Neural crest cell (in vitro differentiated cells): ENCODE data around the gene SNX1. TPM values are rescaled to one million over a fixed set of nuclear protein-coding genes. Genes with fewer than 3 reads are reported as not detected.

Experiments used
- DNase-seq: peaks from one replicate; pipeline ENCODE4 v3.0.0; 2021; ENCODE audit warnings: low read depth, mixed read lengths, low spot score
- H3K27ac Mint-ChIP-seq: one replicate; pipeline ENCODE4 v1.8.0; 2021; ENCODE audit warnings: mild to moderate bottlenecking, mixed read lengths; ENCODE audit not compliant: unreplicated experiment
- H3K27me3 Mint-ChIP-seq: 2 replicates; pipeline ENCODE4 v1.8.0; 2021; ENCODE audit warnings: low read depth, mild to moderate bottlenecking, mixed read lengths
- H3K36me3 Mint-ChIP-seq: 2 replicates; pipeline ENCODE4 v1.8.0; 2021; ENCODE audit warnings: low read depth, mild to moderate bottlenecking, mixed read lengths
- H3K4me1 Mint-ChIP-seq: 2 replicates; pipeline ENCODE4 v1.8.0; 2021; ENCODE audit warnings: mixed read lengths
- H3K4me3 Mint-ChIP-seq: one replicate; pipeline ENCODE4 v1.8.0; 2021; ENCODE audit warnings: mild to moderate bottlenecking, mixed read lengths
- H3K9me3 Mint-ChIP-seq: 2 replicates; pipeline ENCODE4 v1.8.0; 2021; ENCODE audit warnings: mixed read lengths
- total RNA-seq: library from RNA; stranded (reverse); gene quantifications from 2 replicates; pipeline ENCODE4 v1.2.1, GENCODE V29; 2021
- TF ChIP-seq, protein P1 (sequence below): fragments of 200-600 bp; sonication (generic); conservative IDR thresholded peaks from 2 replicates; pipeline ENCODE4 v1.5.0; 2021; ENCODE audit warnings: antibody characterized with exemption, mild to moderate bottlenecking

The SNX1 gene
- total RNA-seq, 1 donor from 2014 or later = 131 TPM

DNA sequence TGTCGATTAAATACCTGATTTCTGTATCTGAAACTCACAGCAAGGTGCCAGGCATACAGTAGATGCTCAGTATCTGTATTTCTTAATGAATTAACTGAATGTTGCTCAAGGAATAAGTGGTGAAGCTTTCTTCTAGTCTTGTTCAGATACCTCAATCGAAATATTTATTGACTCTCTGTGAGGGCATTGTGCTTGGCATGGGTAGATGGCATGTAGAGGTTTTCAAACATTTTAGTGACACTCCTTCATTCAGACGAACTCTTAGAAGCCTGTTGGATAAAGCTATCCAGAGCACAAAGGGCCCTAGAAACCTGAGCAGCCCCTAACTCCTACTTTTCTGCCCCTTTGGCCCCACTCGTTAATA lies 369 bp upstream of the SNX1 start:
- H3K36me3 Mint-ChIP-seq = no peaks in the 10 kb centered on the region
- TF ChIP-seq, protein P1, sequence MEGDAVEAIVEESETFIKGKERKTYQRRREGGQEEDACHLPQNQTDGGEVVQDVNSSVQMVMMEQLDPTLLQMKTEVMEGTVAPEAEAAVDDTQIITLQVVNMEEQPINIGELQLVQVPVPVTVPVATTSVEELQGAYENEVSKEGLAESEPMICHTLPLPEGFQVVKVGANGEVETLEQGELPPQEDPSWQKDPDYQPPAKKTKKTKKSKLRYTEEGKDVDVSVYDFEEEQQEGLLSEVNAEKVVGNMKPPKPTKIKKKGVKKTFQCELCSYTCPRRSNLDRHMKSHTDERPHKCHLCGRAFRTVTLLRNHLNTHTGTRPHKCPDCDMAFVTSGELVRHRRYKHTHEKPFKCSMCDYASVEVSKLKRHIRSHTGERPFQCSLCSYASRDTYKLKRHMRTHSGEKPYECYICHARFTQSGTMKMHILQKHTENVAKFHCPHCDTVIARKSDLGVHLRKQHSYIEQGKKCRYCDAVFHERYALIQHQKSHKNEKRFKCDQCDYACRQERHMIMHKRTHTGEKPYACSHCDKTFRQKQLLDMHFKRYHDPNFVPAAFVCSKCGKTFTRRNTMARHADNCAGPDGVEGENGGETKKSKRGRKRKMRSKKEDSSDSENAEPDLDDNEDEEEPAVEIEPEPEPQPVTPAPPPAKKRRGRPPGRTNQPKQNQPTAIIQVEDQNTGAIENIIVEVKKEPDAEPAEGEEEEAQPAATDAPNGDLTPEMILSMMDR = no peak
- no peak for DNase-seq
- peak overlapping the region; percentile 20 for H3K27ac Mint-ChIP-seq
- no peaks in the 10 kb centered on the region for H3K9me3 Mint-ChIP-seq
- H3K4me3 Mint-ChIP-seq = peak overlapping the region; percentile 94
- peaks cover 58% of the 10 kb centered on the region for H3K4me1 Mint-ChIP-seq
- no peaks in the 10 kb centered on the region for H3K27me3 Mint-ChIP-seq

DNA sequence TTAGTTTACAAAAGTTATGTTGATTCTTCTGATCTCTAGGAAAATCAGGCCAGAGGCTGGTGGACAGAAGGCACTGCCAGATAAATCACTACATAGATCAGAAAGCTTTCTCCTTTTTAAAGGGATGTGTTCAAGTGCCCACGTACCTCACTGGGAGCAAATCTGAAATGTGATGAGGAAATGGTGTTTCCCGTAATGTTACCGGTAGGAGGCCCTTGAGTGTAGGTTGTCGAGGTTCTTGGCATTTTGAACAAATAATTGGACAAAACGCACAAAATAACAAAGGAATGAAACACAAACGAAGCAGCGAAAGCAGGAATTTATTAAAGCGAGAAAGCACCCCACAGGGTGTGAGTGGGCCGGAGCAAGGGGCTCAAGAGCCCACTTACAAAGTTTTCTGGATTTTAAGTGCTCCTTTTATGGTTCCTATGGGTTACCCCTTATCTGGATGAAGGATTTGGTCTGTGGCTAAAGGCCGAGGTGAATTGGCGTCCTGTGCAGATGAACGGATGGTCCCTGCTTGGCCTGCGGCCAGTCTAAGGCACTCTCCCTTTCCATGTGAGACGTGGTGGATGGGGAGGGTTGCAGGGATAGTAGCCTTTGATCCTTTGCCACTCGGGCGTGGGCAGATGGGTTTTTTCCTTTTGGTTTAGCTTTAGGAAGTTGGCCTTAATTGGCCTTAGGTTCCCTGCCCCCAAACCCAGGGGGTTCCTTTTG lies 1.0 kb downstream of the SNX1 start:
- no peaks in the 10 kb centered on the region for H3K27me3 Mint-ChIP-seq
- no peak for DNase-seq
- peak overlapping the region; percentile 98 for H3K27ac Mint-ChIP-seq
- H3K36me3 Mint-ChIP-seq = no peaks in the 10 kb centered on the region
- TF ChIP-seq, protein P1 = peak; percentile 42
- H3K4me1 Mint-ChIP-seq = peaks cover 53% of the 10 kb centered on the region
- H3K9me3 Mint-ChIP-seq = no peaks in the 10 kb centered on the region
- H3K4me3 Mint-ChIP-seq = peak overlapping the region; percentile 94

DNA sequence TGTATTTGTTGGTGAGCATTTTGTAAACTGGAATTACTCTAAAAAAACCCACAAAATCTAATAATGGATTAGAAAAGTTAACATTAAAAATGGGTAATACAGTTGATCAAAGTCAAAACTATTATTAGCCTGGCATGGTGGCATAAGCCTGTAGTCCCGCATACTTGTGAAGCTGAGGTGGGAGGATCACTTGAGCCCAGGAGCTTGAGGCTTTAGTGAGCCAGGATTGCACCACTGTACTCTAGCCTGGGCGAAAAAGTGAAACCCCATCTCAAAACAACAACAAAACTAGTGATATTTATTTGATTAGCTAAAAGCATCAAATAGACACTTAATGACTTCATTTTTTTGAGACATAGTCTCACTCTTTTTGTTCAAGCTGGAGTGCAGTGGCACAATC lies 3.6 kb downstream of the SNX1 start:
- Mint-ChIP-seq H3K27me3 (no peaks in the 10 kb centered on the region), H3K27ac (no peak overlapping the region), H3K9me3 (peaks cover 7% of the 10 kb centered on the region), H3K36me3 (peaks cover 7% of the 10 kb centered on the region), H3K4me3 (peak overlapping the region; percentile 78), H3K4me1 (peaks cover 36% of the 10 kb centered on the region)
- TF ChIP-seq, protein P1 = no peak
- DNase-seq = no peak

DNA sequence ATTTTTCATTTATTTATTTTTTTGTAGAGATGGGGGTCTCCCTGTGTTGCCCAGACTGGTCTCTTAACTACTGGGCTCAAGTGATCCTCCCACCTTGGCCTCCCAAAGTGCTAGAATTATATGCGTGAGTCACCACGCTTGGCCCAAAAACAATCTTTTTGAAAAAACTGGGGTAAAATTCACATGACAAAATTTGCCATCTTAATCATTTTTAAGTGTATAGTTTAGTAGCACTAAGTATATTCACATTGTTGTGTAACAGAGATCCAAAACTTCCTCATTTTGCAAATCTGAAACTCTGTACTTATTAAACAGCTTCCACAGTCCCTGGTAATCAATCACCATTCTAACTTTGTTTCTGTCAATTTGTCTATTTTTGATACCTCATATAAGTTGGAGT lies 5.2 kb downstream of the SNX1 start:
- no peak for DNase-seq

DNA sequence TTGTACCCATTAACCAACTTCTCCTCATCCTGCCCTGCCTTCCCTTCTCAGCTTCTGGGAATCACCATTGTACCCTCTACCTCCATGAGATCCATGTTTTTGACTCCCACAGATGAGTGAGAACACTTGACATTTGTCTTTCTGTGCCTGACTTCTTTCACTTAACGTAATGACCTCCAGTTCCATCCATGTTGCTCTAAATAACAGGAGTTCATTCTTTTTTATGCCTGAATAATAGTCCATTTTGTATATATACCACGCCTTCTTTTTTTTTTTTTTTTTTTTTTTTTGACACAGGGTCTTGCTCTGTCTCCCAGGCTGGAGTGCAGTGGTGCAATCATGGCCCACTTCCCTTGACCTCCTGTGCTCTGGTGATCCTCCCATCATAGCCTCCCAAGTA lies 6.7 kb downstream of the SNX1 start:
- Mint-ChIP-seq H3K9me3 (peaks cover 7% of the 10 kb centered on the region), H3K4me3 (no peak overlapping the region), H3K27me3 (no peaks in the 10 kb centered on the region), H3K27ac (no peak overlapping the region), H3K4me1 (peaks cover 12% of the 10 kb centered on the region), H3K36me3 (peaks cover 7% of the 10 kb centered on the region)
- TF ChIP-seq, protein P1 = no peak
- DNase-seq = no peak

More for the DNA sequence above, 5.2 kb downstream of the SNX1 start:
- Mint-ChIP-seq H3K27ac (no peak overlapping the region), H3K4me1 (peaks cover 24% of the 10 kb centered on the region), H3K36me3 (peaks cover 7% of the 10 kb centered on the region), H3K27me3 (no peaks in the 10 kb centered on the region), H3K9me3 (peaks cover 7% of the 10 kb centered on the region), H3K4me3 (peak overlapping the region; percentile 57)
- TF ChIP-seq, protein P1 = no peak
